ENCODE measurements around the gene MORC2. TPM values are rescaled to one million over a fixed set of nuclear protein-coding genes. Genes with fewer than 3 reads are reported as not detected.
A peak's percentile ranks its signal among the peaks of the same experiment; 100 is the strongest.

Gene MORC2
- total and polyA plus RNA-seq, 9 of the 15 experiments (the other 6 are each of a cell fraction or from before 2014, with no cell fraction given): 3.3 to 34.7 (median 16.7) TPM

DNA sequence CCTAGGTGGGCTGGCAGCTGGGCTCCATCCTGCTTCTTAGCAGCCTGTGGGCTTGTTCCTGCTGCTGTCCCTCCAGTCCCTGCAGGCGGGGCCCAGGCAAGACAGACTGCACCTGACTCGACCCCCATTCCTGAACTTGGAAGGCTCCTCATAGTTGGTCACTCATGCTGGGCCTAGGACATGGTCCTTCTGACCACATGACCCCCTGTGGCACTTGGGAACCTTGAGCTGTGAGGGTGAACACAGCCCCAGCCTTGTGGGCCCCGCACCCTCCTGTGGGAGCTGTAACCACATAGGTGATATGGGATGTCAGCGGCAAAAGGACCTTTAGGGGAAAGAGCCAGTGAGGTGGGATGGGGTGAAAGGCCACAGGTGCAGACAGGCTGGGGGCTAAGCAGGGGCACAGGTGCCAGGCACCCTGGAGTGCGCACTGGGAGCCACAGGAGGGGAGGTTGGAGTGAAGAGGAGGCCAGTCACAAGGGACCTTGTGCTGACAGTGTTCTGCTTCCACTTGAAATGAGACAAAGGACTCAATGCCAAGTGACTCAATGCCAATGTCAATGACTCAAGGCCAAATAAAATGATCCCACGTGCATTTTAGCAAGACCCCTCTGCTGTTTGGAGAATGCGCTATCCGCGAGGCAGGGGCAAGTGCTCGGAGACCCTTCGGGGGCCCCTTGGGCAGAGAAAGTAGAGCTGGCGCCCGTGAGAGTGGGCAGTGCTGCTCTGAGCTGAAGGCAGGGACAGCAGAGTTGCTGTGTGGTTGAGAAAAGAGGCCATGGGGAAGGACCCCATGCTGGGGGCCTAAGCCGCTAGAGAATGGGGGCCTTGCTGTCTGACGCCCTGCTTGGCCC lies 90.7 kb downstream of the MORC2 start:
- Histone ChIP-seq H3K9ac (ENCODE audit: insufficient read depth in 1 of 2, low read depth in 2 of 2, low read length in 2 of 2) (0 out of 4 replicates have a peak overlapping the region, but pooled peaks of 1 of the 2 experiments have one; percentile 43), H3K9me3 (replicated peaks; ENCODE audit: control insufficient read depth, insufficient read depth, low read depth, low read length) (no peaks in the 10 kb centered on the region), H3K4me3 (no peak overlapping the region), H3K4me1 (replicated peaks in 1 of 2; ENCODE audit: control insufficient read depth in 2 of 2, insufficient read depth in 2 of 2, low read length in 2 of 2) (peaks cover 18 to 60% of the 10 kb centered on the region in 2 experiments), H3K79me2 (ENCODE audit: control insufficient read depth, insufficient read depth, low read length) (peaks cover 14% of the 10 kb centered on the region), H2AFZ (ENCODE audit: low read depth, low read length) (no peak overlapping the region), H3K9me1 (ENCODE audit: control insufficient read depth, insufficient read depth, low read length) (no peaks in the 10 kb centered on the region), H4K20me1 (replicated peaks; ENCODE audit: control insufficient read depth, insufficient read depth, low read length) (no peaks in the 10 kb centered on the region), H3K27me3 (ENCODE audit: control insufficient read depth in 2 of 2, insufficient read depth in 2 of 2, low read length in 2 of 2) (no peaks in the 10 kb centered on the region), H3K4me2 (ENCODE audit: insufficient read depth, low read length) (no peak overlapping the region), H3K36me3 (ENCODE audit: control insufficient read depth, insufficient read depth, low read length) (no peaks in the 10 kb centered on the region; the same call in 2 of the 3 replicates), H3K27ac (ENCODE audit: extremely low read depth, low read depth, low read length) (no peak overlapping the region)
- ChIA-PET CTCF (ENCODE audit: low intra/inter-chr PET ratio) (no interaction called here), POLR2A (interaction anchor here (0.6 kb wide), 2 partner anchors 39 to 72 kb away, joined by 3 read pairs; no protein-coding TSS in a partner anchor)
- BruUV-seq (replicated peaks): no TSS peak
- TF ChIP-seq GTF2E2 (tag; IDR thresholded peaks at IDR 0.05) (no peak), CBX3 (IDR thresholded peaks at IDR 0.05; ENCODE audit: borderline replicate concordance in 1 of 2, low read length in 2 of 2) (no peak), SIRT6 (IDR thresholded peaks at IDR 0.05; ENCODE audit: low read depth, low read length) (no peak), ZNF253 (CRISPR knock-in tag; conservative IDR thresholded peaks at IDR 0.05) (no peak)
- TF ChIP-seq, protein P1, sequence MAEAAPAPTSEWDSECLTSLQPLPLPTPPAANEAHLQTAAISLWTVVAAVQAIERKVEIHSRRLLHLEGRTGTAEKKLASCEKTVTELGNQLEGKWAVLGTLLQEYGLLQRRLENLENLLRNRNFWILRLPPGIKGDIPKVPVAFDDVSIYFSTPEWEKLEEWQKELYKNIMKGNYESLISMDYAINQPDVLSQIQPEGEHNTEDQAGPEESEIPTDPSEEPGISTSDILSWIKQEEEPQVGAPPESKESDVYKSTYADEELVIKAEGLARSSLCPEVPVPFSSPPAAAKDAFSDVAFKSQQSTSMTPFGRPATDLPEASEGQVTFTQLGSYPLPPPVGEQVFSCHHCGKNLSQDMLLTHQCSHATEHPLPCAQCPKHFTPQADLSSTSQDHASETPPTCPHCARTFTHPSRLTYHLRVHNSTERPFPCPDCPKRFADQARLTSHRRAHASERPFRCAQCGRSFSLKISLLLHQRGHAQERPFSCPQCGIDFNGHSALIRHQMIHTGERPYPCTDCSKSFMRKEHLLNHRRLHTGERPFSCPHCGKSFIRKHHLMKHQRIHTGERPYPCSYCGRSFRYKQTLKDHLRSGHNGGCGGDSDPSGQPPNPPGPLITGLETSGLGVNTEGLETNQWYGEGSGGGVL (CRISPR knock-in tag; IDR thresholded peaks at IDR 0.05): no peak
- TF ChIP-seq, protein P2, sequence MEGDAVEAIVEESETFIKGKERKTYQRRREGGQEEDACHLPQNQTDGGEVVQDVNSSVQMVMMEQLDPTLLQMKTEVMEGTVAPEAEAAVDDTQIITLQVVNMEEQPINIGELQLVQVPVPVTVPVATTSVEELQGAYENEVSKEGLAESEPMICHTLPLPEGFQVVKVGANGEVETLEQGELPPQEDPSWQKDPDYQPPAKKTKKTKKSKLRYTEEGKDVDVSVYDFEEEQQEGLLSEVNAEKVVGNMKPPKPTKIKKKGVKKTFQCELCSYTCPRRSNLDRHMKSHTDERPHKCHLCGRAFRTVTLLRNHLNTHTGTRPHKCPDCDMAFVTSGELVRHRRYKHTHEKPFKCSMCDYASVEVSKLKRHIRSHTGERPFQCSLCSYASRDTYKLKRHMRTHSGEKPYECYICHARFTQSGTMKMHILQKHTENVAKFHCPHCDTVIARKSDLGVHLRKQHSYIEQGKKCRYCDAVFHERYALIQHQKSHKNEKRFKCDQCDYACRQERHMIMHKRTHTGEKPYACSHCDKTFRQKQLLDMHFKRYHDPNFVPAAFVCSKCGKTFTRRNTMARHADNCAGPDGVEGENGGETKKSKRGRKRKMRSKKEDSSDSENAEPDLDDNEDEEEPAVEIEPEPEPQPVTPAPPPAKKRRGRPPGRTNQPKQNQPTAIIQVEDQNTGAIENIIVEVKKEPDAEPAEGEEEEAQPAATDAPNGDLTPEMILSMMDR (IDR thresholded peaks at IDR 0.05 in 2 of 3, conservative IDR thresholded peaks at IDR 0.05 in 1 of 3; ENCODE audit: insufficient read depth in 2 of 3, low read depth in 1 of 3, low read length in 3 of 3): no peak
- 67% methylated on average over 6 of the region's 15 CpGs for WGBS (ENCODE audit: insufficient coverage, low coverage, missing lambda C conversion rate)
- in situ Hi-C loops (cut with MboI): no loop called here
- FAIRE-seq (no peak), DNase-seq (ENCODE audit: extremely low read depth in 1 of 4, low spot score in 3 of 4) (no peak), ATAC-seq (no peak)
- intact Hi-C loops (cut with micrococcal nuclease): no loop called here

Measured in K562 (cell line).